ENCODE measurements around the gene ECI2. TPM values are rescaled to one million over a fixed set of nuclear protein-coding genes. Genes with fewer than 3 reads are reported as not detected.

The ECI2 gene
- total and polyA plus RNA-seq, 2 of the 13 experiments (the other 11 are each of a cell fraction or from before 2014, with no cell fraction given): 78.5 to 228 TPM

- no peak for TF ChIP-seq CSRNP2 (CRISPR knock-in tag; conservative IDR thresholded peaks at IDR 0.05; ENCODE audit: low read depth)
- TF ChIP-seq SP5 (CRISPR knock-in tag; IDR thresholded peaks at IDR 0.05; ENCODE audit: borderline replicate concordance, low read depth): no peak
- TF ChIP-seq JDP2 (CRISPR knock-in tag; IDR thresholded peaks at IDR 0.05; ENCODE audit: borderline replicate concordance): no peak
- TF ChIP-seq USF2 (IDR thresholded peaks at IDR 0.05; ENCODE audit: low read depth, low read length): no peak
- TF ChIP-seq USF2 (CRISPR knock-in tag; IDR thresholded peaks at IDR 0.05; ENCODE audit: borderline replicate concordance): no peak
- TF ChIP-seq ATF1 (CRISPR knock-in tag; IDR thresholded peaks at IDR 0.05): no peak
- no peak for TF ChIP-seq ZNF746 (CRISPR knock-in tag; IDR thresholded peaks at IDR 0.05)
- TF ChIP-seq HIC2 (CRISPR knock-in tag; IDR thresholded peaks at IDR 0.05; ENCODE audit: low read depth): no peak
- no peak for TF ChIP-seq ZSCAN20 (CRISPR knock-in tag; IDR thresholded peaks at IDR 0.05; ENCODE audit: borderline replicate concordance)
- no peak for TF ChIP-seq ZKSCAN8 (CRISPR knock-in tag; IDR thresholded peaks at IDR 0.05; ENCODE audit: borderline replicate concordance)
- no peak for TF ChIP-seq NR1H2 (CRISPR knock-in tag; IDR thresholded peaks at IDR 0.05; ENCODE audit: borderline replicate concordance, low read depth)
- TF ChIP-seq STAT6 (CRISPR knock-in tag; IDR thresholded peaks at IDR 0.05; ENCODE audit: borderline replicate concordance): no peak
- no peak for TF ChIP-seq PAXIP1 (CRISPR knock-in tag; conservative IDR thresholded peaks at IDR 0.05)
- no peak for TF ChIP-seq ZNF761 (CRISPR knock-in tag; conservative IDR thresholded peaks at IDR 0.05)
- no peak for TF ChIP-seq ISX (CRISPR knock-in tag; conservative IDR thresholded peaks at IDR 0.05)
Observed at GRCh38 chr6:4169028-4169789, 33.8 kb upstream of the ECI2 start (continued).

All from HepG2 (cell line).